Fibroblast of lung (primary cell): ENCODE data around the gene DRG2. TPM values are rescaled to one million over a fixed set of nuclear protein-coding genes. Genes with fewer than 3 reads are reported as not detected.
A peak's percentile ranks its signal among the peaks of the same experiment; 100 is the strongest.

Source experiments
- DNase-seq, 2 donors: peaks; one replicate each; pipeline versions ENCODE4 v3.0.0 to v3.0.0-alpha.2; 2010; ENCODE audit warnings: low read depth in 2 of 2
- H2AFZ ChIP-seq: 2 replicates; pipeline ENCODE4 v1.5.1; 2012; ENCODE audit warnings: low read length, control low read depth, inconsistent platforms
- H3K27ac ChIP-seq: 2 replicates; pipeline ENCODE4 v1.5.1; 2011; ENCODE audit warnings: low read length, control low read depth; ENCODE audit not compliant: insufficient read depth
- H3K27me3 ChIP-seq: 2 replicates; pipeline ENCODE4 v1.5.1; 2011; ENCODE audit warnings: mild to moderate bottlenecking, low read length; ENCODE audit not compliant: control insufficient read depth, insufficient read depth
- H3K36me3 ChIP-seq: 2 replicates; pipeline ENCODE4 v1.5.1; 2011; ENCODE audit warnings: low read length; ENCODE audit not compliant: control insufficient read depth, insufficient read depth
- H3K4me1 ChIP-seq: 2 replicates; pipeline ENCODE4 v1.5.1; 2011; ENCODE audit warnings: low read length; ENCODE audit not compliant: control insufficient read depth, insufficient read depth; ENCODE audit errors: extremely low read depth
- H3K4me2 ChIP-seq: 2 replicates; pipeline ENCODE4 v1.5.1; 2011; ENCODE audit warnings: low read length, control low read depth; ENCODE audit not compliant: insufficient read depth; ENCODE audit errors: extremely low read depth
- H3K4me3 ChIP-seq, 4 experiments: fragments of 200-600 bp in 1 of 4; sonication (generic) in 1 of 4; replicated peaks in 1 of 4; 2 replicates each; pipeline ENCODE4 v1.5.1; 2011 to 2016; ENCODE audit warnings: low read length in 4 of 4, low read depth in 3 of 4, mild to moderate bottlenecking in 3 of 4, control low read depth in 2 of 4, inconsistent platforms in 1 of 4, mixed read lengths in 1 of 4; ENCODE audit not compliant: insufficient read depth in 1 of 4; ENCODE audit errors: control extremely low read depth in 1 of 4
- H3K79me2 ChIP-seq: 2 replicates; pipeline ENCODE4 v1.5.1; 2012; ENCODE audit warnings: mild to moderate bottlenecking, low read length, inconsistent platforms; ENCODE audit not compliant: control insufficient read depth, insufficient read depth
- H3K9ac ChIP-seq: 2 replicates; pipeline ENCODE4 v1.5.1; 2011; ENCODE audit warnings: mild to moderate bottlenecking, low read length, control low read depth; ENCODE audit not compliant: insufficient read depth
- H3K9me3 ChIP-seq: 2 replicates; pipeline ENCODE4 v1.5.1; 2012; ENCODE audit warnings: low read depth, low read length; ENCODE audit not compliant: control insufficient read depth, insufficient read depth
- H4K20me1 ChIP-seq: 2 replicates; pipeline ENCODE4 v1.5.1; 2011; ENCODE audit warnings: low read length; ENCODE audit not compliant: control insufficient read depth, insufficient read depth; ENCODE audit errors: extremely low read depth
- EZH2 ChIP-seq: IDR thresholded peaks from 2 replicates; pipeline ENCODE4 v1.5.1; 2012; ENCODE audit warnings: low read length, control low read depth, mild to moderate bottlenecking; ENCODE audit errors: missing control alignments
- polyA plus RNA-seq, 2 donors: library from polyadenylated mRNA; depleted of rRNA in 1 of 2; stranded (reverse) in 1 of 2; unstranded in 1 of 2; fragments of >200 nt; gene quantifications; 2 replicates each; pipeline ENCODE4 v1.2.1, GENCODE V29; 2011 to 2012; ENCODE audit warnings: missing spikeins in 1 of 2
- total RNA-seq: library from RNA; depleted of rRNA; stranded (reverse); fragments of >200 nt; gene quantifications from 2 replicates; pipeline ENCODE4 v1.2.1, GENCODE V29; 2014
- TF ChIP-seq, protein P1 (sequence below), 2 donors: IDR thresholded peaks in 1 of 2; conservative IDR thresholded peaks in 1 of 2; 1 replicate in 1 of 2; 2 replicates in 1 of 2; pipeline ENCODE4 v1.5.1; 2011 to 2012; ENCODE audit warnings: low read length in 2 of 2, control low read depth in 1 of 2, inconsistent platforms in 1 of 2, low read depth in 1 of 2, mild to moderate bottlenecking in 1 of 2

DRG2 gene
- total and polyA plus RNA-seq, 2 donors (not counting 1 experiment from before 2014, with no cell fraction given), result 26.7 to 30.1 TPM

DNA sequence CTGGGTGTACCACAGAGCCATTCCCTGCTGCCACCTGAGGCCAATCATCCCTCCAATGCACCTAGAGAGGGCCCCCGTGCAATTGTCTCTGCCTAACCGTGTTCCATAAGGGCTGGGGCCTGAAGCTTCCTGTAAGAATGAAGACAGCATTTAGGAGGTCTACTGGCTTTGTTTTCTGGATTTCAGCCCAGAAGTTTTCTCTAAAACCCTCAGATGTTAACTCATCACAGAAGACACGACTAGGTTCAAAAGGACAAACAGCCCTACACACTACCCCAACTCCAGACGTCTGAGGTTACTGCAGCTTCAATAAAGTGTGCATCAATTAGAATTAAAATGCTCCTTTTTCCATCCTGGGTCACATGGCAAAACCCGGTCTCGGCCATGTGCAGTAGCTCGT is 10.8 kb upstream of the DRG2 start:
- peak; percentile 2 to 19 for DNase-seq
- no peak overlapping the region for H2AFZ ChIP-seq
- no peak overlapping the region for H3K4me2 ChIP-seq
- no peak overlapping the region for H3K27ac ChIP-seq
- no peak overlapping the region for H3K9ac ChIP-seq
- H4K20me1 ChIP-seq, result no peaks in the 10 kb centered on the region
- no peak overlapping the region for H3K4me3 ChIP-seq
- no peaks in the 10 kb centered on the region for H3K9me3 ChIP-seq
- no peaks in the 10 kb centered on the region for H3K79me2 ChIP-seq
- H3K4me1 ChIP-seq, result no peaks in the 10 kb centered on the region
- peaks cover 5% of the 10 kb centered on the region for H3K27me3 ChIP-seq
- H3K36me3 ChIP-seq, result no peaks in the 10 kb centered on the region
- TF ChIP-seq, protein P1, sequence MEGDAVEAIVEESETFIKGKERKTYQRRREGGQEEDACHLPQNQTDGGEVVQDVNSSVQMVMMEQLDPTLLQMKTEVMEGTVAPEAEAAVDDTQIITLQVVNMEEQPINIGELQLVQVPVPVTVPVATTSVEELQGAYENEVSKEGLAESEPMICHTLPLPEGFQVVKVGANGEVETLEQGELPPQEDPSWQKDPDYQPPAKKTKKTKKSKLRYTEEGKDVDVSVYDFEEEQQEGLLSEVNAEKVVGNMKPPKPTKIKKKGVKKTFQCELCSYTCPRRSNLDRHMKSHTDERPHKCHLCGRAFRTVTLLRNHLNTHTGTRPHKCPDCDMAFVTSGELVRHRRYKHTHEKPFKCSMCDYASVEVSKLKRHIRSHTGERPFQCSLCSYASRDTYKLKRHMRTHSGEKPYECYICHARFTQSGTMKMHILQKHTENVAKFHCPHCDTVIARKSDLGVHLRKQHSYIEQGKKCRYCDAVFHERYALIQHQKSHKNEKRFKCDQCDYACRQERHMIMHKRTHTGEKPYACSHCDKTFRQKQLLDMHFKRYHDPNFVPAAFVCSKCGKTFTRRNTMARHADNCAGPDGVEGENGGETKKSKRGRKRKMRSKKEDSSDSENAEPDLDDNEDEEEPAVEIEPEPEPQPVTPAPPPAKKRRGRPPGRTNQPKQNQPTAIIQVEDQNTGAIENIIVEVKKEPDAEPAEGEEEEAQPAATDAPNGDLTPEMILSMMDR (conservative IDR thresholded peaks at IDR 0.05 in 1 of 2, IDR thresholded peaks at IDR 0.05 in 1 of 2; ENCODE audit: low read depth in 1 of 2, low read length in 2 of 2), result no peak
- no peak for TF ChIP-seq EZH2

GRCh38 chr17:18079543-18079942 is 8.2 kb upstream of the DRG2 start:
- no peak overlapping the region for H3K27ac ChIP-seq
- no peaks in the 10 kb centered on the region for H3K36me3 ChIP-seq
- H3K9me3 ChIP-seq, result no peaks in the 10 kb centered on the region
- no peaks in the 10 kb centered on the region for H4K20me1 ChIP-seq
- H3K4me2 ChIP-seq, result no peak overlapping the region
- H2AFZ ChIP-seq, result no peak overlapping the region
- no peak overlapping the region for H3K4me3 ChIP-seq
- TF ChIP-seq, protein P1 (conservative IDR thresholded peaks at IDR 0.05 in 1 of 2, IDR thresholded peaks at IDR 0.05 in 1 of 2; ENCODE audit: low read depth in 1 of 2, low read length in 2 of 2), result no peak
- no peak for TF ChIP-seq EZH2
- H3K9ac ChIP-seq, result no peak overlapping the region
- peaks cover 5% of the 10 kb centered on the region for H3K27me3 ChIP-seq
- no peak for DNase-seq
- no peaks in the 10 kb centered on the region for H3K79me2 ChIP-seq
- H3K4me1 ChIP-seq, result no peaks in the 10 kb centered on the region

GRCh38 chr17:18084256-18084655 is 3.5 kb upstream of the DRG2 start:
- TF ChIP-seq, protein P1 (conservative IDR thresholded peaks at IDR 0.05 in 1 of 2, IDR thresholded peaks at IDR 0.05 in 1 of 2; ENCODE audit: low read depth in 1 of 2, low read length in 2 of 2), result no peak
- TF ChIP-seq EZH2, result no peak
- no peak overlapping the region for H3K27ac ChIP-seq
- H3K4me1 ChIP-seq, result peaks cover 8% of the 10 kb centered on the region
- no peak overlapping the region for H2AFZ ChIP-seq
- no peak for DNase-seq
- no peaks in the 10 kb centered on the region for H3K9me3 ChIP-seq
- no peak overlapping the region for H3K4me3 ChIP-seq
- peaks cover 13% of the 10 kb centered on the region for H3K79me2 ChIP-seq
- no peaks in the 10 kb centered on the region for H4K20me1 ChIP-seq
- H3K4me2 ChIP-seq, result no peak overlapping the region
- no peaks in the 10 kb centered on the region for H3K27me3 ChIP-seq
- no peaks in the 10 kb centered on the region for H3K36me3 ChIP-seq
- no peak overlapping the region for H3K9ac ChIP-seq
